ENCODE results near the gene C16orf54. TPM values are rescaled to one million over a fixed set of nuclear protein-coding genes. Genes with fewer than 3 reads are reported as not detected.

C16orf54 gene
- total and polyA plus RNA-seq, 11 donors, result 0.15 to 4.2 (median 0.51) TPM

GRCh38 chr16:29699324-29700219 lies 46.2 kb downstream of the C16orf54 start:
- no peak for TF ChIP-seq CTCF (IDR thresholded peaks at IDR 0.05)
- TF ChIP-seq POLR2A (IDR thresholded peaks at IDR 0.05), result no peak
- ATAC-seq (no peak), DNase-seq (no peak)
- Histone ChIP-seq H3K27me3 (no peaks in the 10 kb centered on the region), H3K4me3 (no peak overlapping the region), H3K27ac (no peak overlapping the region), H3K9me3 (no peaks in the 10 kb centered on the region), H3K36me3 (no peaks in the 10 kb centered on the region), H3K4me1 (peaks cover 0 to 7% (median 0%) of the 10 kb centered on the region in 12 donors)
- 68 to 75% (median 72%) methylated on average over 11 of the region's 11 CpGs for WGBS, 4 donors
- intact Hi-C loops (cut with DNase I), result loop anchor here (1.0 to 10.0 kb wide), 9 partner anchors 75 to 325 kb away; partner anchors contain the start of genes C16orf92 (in 7 of the 10), PAGR1 (in 1 of the 10), PRRT2 (in 1 of the 10) and ZG16 (in 1 of the 10)

DNA sequence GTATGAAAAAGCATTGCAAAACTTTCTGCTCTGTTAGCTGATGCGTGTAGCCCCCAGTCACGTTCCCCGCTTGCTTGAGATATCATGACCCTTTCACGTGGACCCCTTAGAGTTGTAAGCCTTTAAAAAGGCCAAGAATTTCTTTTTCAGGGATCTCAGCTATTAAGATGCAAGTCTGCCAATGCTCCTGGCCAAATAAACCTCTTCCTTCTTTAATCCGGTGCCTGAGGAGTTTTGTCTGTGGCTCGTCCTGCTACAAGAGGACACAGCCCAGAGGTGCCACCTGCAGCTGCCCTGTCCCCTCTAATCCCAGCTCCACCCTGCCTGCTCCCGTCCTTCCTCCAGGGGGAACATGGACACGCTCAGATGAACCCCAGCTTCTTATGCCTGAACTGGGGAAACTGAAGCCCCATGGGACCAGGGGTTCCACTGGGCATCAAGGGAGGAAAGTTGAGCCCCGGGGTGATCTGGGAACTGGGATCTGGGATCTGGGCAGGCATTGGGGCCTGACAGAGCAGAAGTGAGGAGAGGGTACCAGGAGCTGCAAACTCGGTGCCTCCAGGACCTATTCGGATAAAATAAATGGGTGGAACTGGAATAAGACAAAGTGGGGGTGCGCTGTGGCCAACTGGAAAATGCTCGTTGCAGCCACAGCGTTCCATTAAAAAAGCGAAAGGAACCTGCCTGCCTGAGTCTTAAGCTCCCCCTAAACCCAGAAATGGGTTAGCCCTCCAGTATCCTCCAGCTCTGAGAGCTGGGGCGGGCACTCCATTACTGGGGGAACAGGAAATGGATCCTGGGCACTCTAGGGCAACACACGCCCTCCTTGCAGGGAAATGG lies 47.1 kb downstream of the C16orf54 start:
- no peak for DNase-seq
- no peaks in the 10 kb centered on the region for H3K36me3 ChIP-seq
- no peaks in the 10 kb centered on the region for H3K27me3 ChIP-seq
- TF ChIP-seq POLR2A (IDR thresholded peaks at IDR 0.05) (no peak), CTCF (IDR thresholded peaks at IDR 0.05) (no peak)
- no peak overlapping the region for H3K4me3 ChIP-seq
- H3K27ac ChIP-seq, result no peak overlapping the region
- H3K9me3 ChIP-seq, result no peaks in the 10 kb centered on the region
- WGBS, 4 donors, result 87 to 92% (median 89%) methylated on average over 16 to 17 of the region's 17 CpGs
- H3K4me1 ChIP-seq, result peaks cover 0 to 7% (median 0%) of the 10 kb centered on the region in 12 donors
- no peak for ATAC-seq
- intact Hi-C loops (cut with DNase I), result loop anchor here in 3 of 10 donors (5.0 to 10.0 kb wide), 3 partner anchors 76 to 324 kb away; partner anchors contain the start of genes C16orf92 (in 2 of the 3) and ZG16 (in 1 of the 3)

GRCh38 chr16:29698042-29698441 lies 47.7 kb downstream of the C16orf54 start:
- DNase-seq (no peak), ATAC-seq (no peak)
- Histone ChIP-seq H3K4me3 (no peak overlapping the region), H3K36me3 (no peaks in the 10 kb centered on the region), H3K27ac (no peak overlapping the region), H3K9me3 (no peaks in the 10 kb centered on the region), H3K4me1 (peaks cover 0 to 7% (median 0%) of the 10 kb centered on the region in 12 donors), H3K27me3 (no peaks in the 10 kb centered on the region)
- 78 to 87% (median 83%) methylated on average over 2 of the region's 2 CpGs for WGBS, 4 donors
- intact Hi-C loops (cut with DNase I), result loop anchor here in 3 of 10 donors (5.0 to 10.0 kb wide), 3 partner anchors 77 to 324 kb away; partner anchors contain the start of genes C16orf92 (in 2 of the 3) and ZG16 (in 1 of the 3)
- TF ChIP-seq CTCF (IDR thresholded peaks at IDR 0.05) (no peak), POLR2A (IDR thresholded peaks at IDR 0.05) (no peak)

Measured in heart left ventricle (tissue), 16 donors.